ENCODE measurements around the gene KDM2B.

The KDM2B gene

DNA sequence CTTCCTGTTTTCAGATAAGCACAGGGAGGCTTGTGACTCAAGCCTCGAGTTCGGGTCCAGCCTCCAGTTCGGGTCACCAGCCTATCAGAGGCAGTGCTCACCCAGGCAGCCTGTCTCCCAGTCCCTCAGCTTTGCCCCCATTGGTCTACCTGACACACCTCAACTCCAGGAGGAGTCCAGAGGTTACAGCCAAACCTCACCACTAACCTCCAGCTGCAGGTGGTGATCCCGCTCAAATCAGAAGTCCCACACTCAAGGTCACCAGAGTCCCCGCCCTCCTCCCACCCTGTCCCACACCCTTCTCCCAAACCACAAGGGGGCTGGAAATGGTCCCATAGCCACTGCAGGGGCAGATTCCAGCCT is 42.1 kb downstream of the KDM2B start:
- Histone ChIP-seq H4K20me1 (peaks cover 17% of the 10 kb centered on the region; the same call in 1 of the 2 replicates), H3K27ac (no peak overlapping the region), H3K27me3 (no peaks in the 10 kb centered on the region), H3K9me3 (no peaks in the 10 kb centered on the region), H3K4me3 (peak overlapping the region; percentile 75), H3K9ac (peak overlapping the region; percentile 81; the same call in 1 of the 2 replicates), H3K4me1 (peaks cover 56% of the 10 kb centered on the region), H3K36me3 (peaks cover 12% of the 10 kb centered on the region), H3K4me2 (peak overlapping the region; percentile 100)
- TF ChIP-seq Cebpa-rat (IDR thresholded peaks at IDR 0.05): no peak

DNA sequence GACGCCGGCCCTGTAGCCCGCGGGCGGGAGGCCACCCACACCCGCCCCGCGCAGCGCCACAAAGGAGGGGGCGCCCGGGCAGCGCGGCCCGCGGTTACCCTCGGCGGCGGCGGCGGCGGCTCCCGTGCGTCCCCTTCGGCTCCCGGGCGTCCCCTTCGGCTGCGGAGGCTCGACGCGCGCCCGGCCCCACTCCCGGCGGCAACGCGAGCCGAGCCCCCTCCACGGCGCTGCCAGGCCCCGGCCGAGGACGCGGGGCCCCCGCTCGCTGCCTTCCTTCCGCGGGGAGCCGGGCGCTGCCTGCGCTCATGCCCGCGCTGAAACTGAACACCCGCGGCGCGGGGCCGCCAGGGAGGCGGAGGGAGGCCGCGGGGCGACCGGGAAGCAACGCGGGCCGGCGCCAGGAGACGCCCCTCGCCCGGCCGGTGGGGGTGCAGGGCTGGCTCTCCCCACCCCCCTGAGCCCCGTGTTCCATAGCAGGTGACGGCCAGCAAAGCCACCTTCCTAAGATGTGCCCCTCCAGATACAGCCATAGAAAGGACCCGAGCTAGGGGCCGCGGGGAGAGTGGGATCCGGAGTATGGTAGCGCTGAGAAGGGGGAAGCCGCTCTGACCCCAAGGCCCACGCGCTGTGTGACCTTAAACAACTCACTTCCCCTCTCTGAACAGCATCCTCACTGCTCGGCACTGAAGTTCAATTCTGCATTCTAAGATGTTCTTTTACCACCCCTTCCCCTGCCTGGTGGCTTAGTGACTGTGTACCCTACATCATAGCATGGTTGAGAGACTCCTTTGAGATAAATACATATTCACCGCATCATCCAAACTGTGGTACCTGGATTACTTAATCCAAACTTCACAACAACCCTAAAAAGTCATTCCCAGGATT is 42.8 kb downstream of the KDM2B start:
- H4K20me1 ChIP-seq: peaks cover 17% of the 10 kb centered on the region; the same call in 1 of the 2 replicates
- H3K4me2 ChIP-seq: peak overlapping the region; percentile 100
- no peak for TF ChIP-seq Cebpa-rat (IDR thresholded peaks at IDR 0.05)
- no peaks in the 10 kb centered on the region for H3K9me3 ChIP-seq
- H3K27ac ChIP-seq: peak overlapping the region; percentile 82
- peaks cover 14% of the 10 kb centered on the region for H3K36me3 ChIP-seq
- no peaks in the 10 kb centered on the region for H3K27me3 ChIP-seq
- H3K4me1 ChIP-seq: peaks cover 56% of the 10 kb centered on the region
- H3K9ac ChIP-seq: peak overlapping the region; percentile 81
- peak overlapping the region; percentile 75 for H3K4me3 ChIP-seq

DNA sequence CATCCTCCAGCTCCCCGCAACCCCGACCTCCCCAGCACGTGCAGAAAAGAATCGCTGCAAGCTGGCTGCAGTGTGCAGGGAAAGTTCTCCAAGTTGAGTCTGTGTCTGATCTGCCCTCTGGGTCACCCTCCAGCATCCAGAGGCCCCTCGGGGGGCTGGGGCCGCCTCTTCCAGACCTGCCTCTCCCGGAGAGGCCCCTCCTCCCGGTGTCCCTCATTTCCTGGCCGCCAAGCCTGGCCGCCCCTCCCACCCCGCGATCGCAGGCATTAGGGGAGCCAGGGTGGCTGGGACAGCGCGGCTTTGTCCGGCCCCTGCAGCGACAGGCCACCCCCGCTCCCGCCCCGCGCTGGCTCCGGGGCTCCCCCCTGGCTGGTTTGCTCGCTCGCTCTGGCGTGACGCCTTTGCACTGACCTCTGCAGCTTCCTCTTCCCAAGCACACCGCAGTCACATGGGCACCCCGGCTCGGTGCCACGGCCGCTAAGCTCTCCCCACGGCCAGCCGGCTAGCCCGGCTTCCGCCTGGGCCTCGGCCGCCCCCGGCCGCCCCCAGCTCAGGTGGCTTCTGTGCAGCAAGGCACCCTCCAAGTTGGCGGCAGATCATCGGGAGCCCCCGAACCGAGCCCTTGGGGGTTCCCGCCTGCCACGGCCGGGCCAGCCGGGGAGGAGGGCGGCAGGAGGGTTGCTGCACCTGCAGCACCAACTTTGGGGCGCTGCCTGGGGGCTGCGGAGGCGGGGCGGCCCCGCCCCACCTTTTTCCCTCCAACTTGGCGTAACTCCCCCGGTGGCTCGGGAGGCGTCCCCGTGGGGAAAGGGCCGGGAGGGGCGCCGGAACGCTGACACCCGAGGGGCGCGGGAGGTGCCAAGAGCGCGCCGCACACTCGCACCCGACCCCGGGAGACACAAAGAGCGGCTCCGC is 43.7 kb downstream of the KDM2B start:
- no peak for TF ChIP-seq Cebpa-rat (IDR thresholded peaks at IDR 0.05)
- H3K4me3 ChIP-seq: peak overlapping the region; percentile 75
- no peaks in the 10 kb centered on the region for H3K9me3 ChIP-seq
- H3K27me3 ChIP-seq: no peaks in the 10 kb centered on the region
- H3K9ac ChIP-seq: peak overlapping the region; percentile 81
- H3K4me2 ChIP-seq: peak overlapping the region; percentile 100
- H3K36me3 ChIP-seq: peaks cover 17% of the 10 kb centered on the region
- peaks cover 17% of the 10 kb centered on the region; the same call in 1 of the 2 replicates for H4K20me1 ChIP-seq
- H3K4me1 ChIP-seq: peaks cover 56% of the 10 kb centered on the region
- H3K27ac ChIP-seq: peak overlapping the region; percentile 82

DNA sequence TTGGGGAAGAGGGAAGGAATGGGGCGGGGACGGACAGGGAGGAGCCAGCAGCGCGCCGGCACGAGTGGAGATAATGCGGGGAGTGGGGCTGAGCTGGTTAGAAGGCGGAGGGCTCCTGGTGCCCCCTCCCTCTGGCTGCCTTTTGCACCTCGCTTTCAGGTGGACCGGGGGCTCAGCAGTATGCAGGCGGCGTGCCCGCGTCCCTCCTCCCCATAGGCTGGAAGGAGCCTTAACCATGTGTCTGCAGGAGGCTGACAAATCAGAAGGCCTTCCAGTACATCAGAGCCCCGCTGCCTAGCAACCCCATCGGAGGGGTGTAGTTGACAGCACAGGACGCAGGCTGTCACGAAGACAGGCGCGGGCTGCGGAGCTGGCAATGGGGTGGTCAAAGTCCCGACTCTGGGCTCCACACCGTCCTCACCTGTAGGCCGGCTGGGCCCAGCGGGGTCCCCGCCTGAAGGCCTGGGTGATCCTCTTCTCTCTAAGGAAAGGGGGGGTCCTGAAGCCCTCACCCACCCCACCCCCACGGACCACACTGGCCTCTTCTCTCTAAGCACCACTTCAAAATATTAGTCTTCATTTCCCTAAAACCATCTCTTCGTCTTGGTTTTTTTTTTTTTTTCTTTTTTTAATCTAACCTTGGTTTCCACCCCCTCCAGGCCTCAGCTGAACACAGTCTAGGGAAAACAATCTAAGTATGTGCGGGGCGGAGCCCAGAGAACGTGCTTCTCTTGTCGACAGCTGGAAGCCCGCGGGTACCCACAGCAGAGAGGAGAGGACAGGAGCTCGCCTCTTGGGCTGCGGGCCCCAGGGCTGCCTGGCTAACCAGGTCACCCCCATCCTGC is 44.5 kb downstream of the KDM2B start:
- Histone ChIP-seq H3K27me3 (no peaks in the 10 kb centered on the region), H3K36me3 (peaks cover 26% of the 10 kb centered on the region), H3K4me2 (peak overlapping the region; percentile 100), H3K9ac (peak overlapping the region; percentile 81), H3K4me1 (peaks cover 56% of the 10 kb centered on the region), H3K4me3 (peak overlapping the region; percentile 75), H3K27ac (peak overlapping the region; percentile 82), H4K20me1 (peaks cover 17% of the 10 kb centered on the region; the same call in 1 of the 2 replicates), H3K9me3 (no peaks in the 10 kb centered on the region)
- no peak for TF ChIP-seq Cebpa-rat (IDR thresholded peaks at IDR 0.05)

DNA sequence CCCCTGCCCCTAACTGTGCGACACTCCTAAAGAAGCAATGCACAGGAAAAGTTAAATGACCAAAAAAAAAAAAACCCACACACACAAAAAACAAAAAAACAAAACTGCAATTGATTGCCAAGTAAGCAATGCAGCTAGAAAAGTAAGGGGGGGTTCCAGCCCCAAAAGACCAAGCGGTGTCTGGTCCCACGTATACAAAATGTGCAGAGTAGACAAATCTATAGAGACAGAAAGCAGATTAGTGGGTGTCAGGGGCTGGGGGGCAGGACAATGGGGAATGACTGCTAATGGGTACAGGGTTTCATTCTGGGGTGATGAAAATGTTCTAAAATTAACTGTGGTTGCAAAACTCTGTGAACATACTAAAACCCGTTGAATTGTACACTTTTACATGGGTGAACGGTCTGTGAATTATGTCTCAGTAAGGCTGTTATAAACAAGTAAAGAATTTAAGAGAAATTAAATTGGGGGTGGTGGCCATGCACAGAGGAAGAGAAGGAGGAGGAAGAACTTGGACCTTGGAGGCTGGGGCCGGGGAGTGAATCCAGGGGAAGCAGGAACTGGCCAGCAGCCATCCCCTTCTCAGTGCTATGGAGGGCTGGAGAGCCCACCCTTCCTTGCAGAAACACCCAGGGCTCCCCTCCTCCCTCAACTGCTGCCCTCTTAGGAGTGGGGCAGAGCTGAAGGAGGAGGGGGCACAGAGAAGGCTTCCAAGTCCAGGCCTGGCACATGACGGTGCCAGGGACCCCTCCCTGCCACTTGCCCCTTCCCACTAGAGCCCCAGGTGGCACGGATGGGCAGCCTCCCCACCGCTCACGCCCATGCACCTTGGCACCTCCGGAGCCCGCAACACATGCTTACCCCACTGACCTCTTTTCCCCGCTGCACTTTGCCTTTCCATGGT is 45.4 kb downstream of the KDM2B start:
- H3K27ac ChIP-seq: peak overlapping the region; percentile 53; the same call in 1 of the 2 replicates
- peaks cover 65% of the 10 kb centered on the region for H3K4me1 ChIP-seq
- TF ChIP-seq Cebpa-rat (IDR thresholded peaks at IDR 0.05): no peak
- H3K9me3 ChIP-seq: no peaks in the 10 kb centered on the region
- peak overlapping the region; percentile 100 for H3K4me2 ChIP-seq
- no peaks in the 10 kb centered on the region for H3K27me3 ChIP-seq
- H3K36me3 ChIP-seq: peaks cover 29% of the 10 kb centered on the region
- no peak overlapping the region for H3K4me3 ChIP-seq
- peak overlapping the region; percentile 45; the same call in 1 of the 2 replicates for H3K9ac ChIP-seq
- H4K20me1 ChIP-seq: peaks cover 17% of the 10 kb centered on the region; the same call in 1 of the 2 replicates

DNA sequence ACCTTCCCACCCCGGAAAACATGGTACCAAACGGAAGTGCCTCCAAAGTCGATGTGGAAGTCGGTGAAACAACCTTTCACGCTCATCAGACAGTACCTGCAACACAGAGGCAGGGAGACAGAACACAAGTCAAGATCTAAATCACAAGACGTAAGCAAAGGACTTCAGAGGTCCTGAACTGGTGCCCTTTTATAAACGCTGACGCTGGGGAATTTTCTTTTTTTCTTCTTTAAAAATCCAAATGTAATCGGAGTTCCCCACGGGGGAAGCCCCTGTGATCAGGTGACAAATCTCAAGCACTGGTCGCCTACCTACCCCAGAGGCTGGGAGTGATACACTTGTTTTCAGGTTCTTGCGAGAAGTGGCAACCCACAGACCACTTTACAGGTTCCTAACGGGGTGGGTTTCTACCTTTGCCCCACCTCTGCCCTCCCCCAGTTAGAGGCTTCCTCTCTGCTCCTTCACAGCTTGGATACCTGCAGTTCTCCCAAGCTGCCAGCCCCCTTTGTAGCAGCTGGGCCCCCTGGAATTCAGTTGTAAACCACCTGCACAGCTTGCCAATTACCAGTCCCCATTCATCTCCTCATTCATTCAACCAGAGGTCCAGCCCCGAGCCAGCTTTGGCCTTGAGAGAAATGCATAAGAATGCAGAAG is 46.2 kb downstream of the KDM2B start:
- Histone ChIP-seq H3K4me2 (peak overlapping the region; percentile 27), H3K9me3 (no peaks in the 10 kb centered on the region), H3K9ac (no peak overlapping the region; the same call in 1 of the 2 replicates), H3K27ac (no peak overlapping the region; the same call in 1 of the 2 replicates), H3K4me3 (no peak overlapping the region), H3K36me3 (peaks cover 31% of the 10 kb centered on the region), H3K4me1 (peaks cover 63% of the 10 kb centered on the region), H4K20me1 (peaks cover 17% of the 10 kb centered on the region; the same call in 1 of the 2 replicates), H3K27me3 (no peaks in the 10 kb centered on the region)
- no peak for TF ChIP-seq Cebpa-rat (IDR thresholded peaks at IDR 0.05)

DNA sequence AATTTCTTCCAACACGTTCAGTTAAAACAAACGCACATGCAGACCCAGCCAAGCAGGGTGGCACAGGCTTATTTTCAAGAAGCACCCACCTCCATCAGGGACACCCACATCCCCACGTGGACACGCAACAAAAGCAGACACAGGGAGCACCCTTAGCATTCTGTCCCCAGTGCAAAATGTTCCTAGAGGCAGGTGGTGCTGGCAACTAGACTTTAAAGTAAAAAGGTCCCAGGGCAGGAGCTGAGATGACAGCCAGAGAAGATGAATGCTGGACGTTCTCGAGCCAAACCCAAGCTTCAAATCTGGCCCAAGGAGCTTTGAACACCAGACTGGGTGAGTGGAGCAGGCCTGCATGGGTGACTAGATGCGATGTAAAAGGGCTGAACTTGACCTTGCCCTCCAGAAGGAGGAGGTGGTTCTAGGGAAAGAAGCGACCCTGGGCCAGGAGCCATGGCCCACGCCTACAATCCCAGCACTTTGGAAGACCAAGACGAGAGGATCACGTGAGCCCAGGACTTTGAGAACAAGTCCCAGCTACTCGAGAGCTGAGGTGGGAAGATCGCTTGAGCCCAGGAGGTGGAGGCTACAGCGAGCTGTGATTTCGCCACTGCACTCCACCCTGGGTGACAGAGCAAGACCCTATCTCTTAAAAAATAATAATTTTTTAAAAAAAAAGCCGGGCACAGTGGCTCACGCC is 47.3 kb downstream of the KDM2B start:
- peaks cover 41% of the 10 kb centered on the region for H3K36me3 ChIP-seq
- H3K9me3 ChIP-seq: no peaks in the 10 kb centered on the region
- H3K27ac ChIP-seq: no peak overlapping the region
- H3K4me1 ChIP-seq: peaks cover 55% of the 10 kb centered on the region
- no peak overlapping the region for H3K4me2 ChIP-seq
- peaks cover 17% of the 10 kb centered on the region; the same call in 1 of the 2 replicates for H4K20me1 ChIP-seq
- no peaks in the 10 kb centered on the region for H3K27me3 ChIP-seq
- H3K4me3 ChIP-seq: no peak overlapping the region
- H3K9ac ChIP-seq: no peak overlapping the region
- TF ChIP-seq Cebpa-rat (IDR thresholded peaks at IDR 0.05): no peak

Data from BLaER1 (cell line).